CD8-positive, alpha-beta memory T cell (primary cell): Measurements from ENCODE around the gene TENM3. TPM values are rescaled to one million over a fixed set of nuclear protein-coding genes. Genes with fewer than 3 reads are reported as not detected.

Experiments used
- CTCF ChIA-PET: fragments of 350-600 bp; sonication (Branson Sonifier 250); formaldehyde crosslinking; loops from one replicate; lab custom pipeline; 2021; ENCODE audit warnings: antibody characterized with exemption; lab: Charles Lee
- POLR2A ChIA-PET: fragments of 350-600 bp; sonication (Branson Sonifier 250); formaldehyde crosslinking; loops from one replicate; lab custom pipeline; 2021; ENCODE audit warnings: antibody characterized with exemption; lab: Charles Lee
- DNase-seq, 5 donors: peaks; one replicate each; pipeline versions ENCODE4 v3.0.0 to v3.0.0-alpha.2; 2020 to 2022; ENCODE audit warnings: mixed read lengths in 1 of 5
- H3K27ac ChIP-seq: one replicate; pipeline ENCODE4 v1.7.0; 2013; ENCODE audit warnings: low read depth, mild to moderate bottlenecking, low read length, moderate library complexity
- H3K27me3 ChIP-seq: 2 replicates; pipeline ENCODE4 v1.7.0; 2013; ENCODE audit warnings: low read length, mild to moderate bottlenecking; ENCODE audit not compliant: insufficient read depth, poor library complexity, severe bottlenecking
- H3K36me3 ChIP-seq: 2 replicates; pipeline ENCODE4 v1.7.0; 2013; ENCODE audit warnings: mild to moderate bottlenecking, low read length, moderate library complexity; ENCODE audit not compliant: insufficient read depth
- H3K4me1 ChIP-seq: 2 replicates; pipeline ENCODE4 v1.7.0; 2013; ENCODE audit warnings: mild to moderate bottlenecking, low read length, moderate library complexity; ENCODE audit not compliant: insufficient read depth
- H3K4me3 ChIP-seq: 2 replicates; pipeline ENCODE4 v1.7.0; 2013; ENCODE audit warnings: mild to moderate bottlenecking, low read length
- H3K9me3 ChIP-seq: 2 replicates; pipeline ENCODE4 v1.7.0; 2013; ENCODE audit warnings: mild to moderate bottlenecking, low read length
- H3K27ac Mint-ChIP-seq, 8 donors: one replicate each; pipeline ENCODE4 v1.8.0; 2020 to 2021; ENCODE audit warnings: mixed read lengths in 8 of 8, mild to moderate bottlenecking in 6 of 8, inconsistent platforms in 3 of 8, moderate library complexity in 3 of 8
- H3K27me3 Mint-ChIP-seq, 2 donors: one replicate each; pipeline ENCODE4 v1.8.0; 2020 to 2021; ENCODE audit warnings: mixed read lengths in 2 of 2, mild to moderate bottlenecking in 1 of 2, moderate library complexity in 1 of 2
- H3K36me3 Mint-ChIP-seq, 3 donors: one replicate each; pipeline ENCODE4 v1.8.0; 2020 to 2021; ENCODE audit warnings: mixed read lengths in 3 of 3, inconsistent platforms in 1 of 3, mild to moderate bottlenecking in 1 of 3
- H3K4me1 Mint-ChIP-seq, 3 donors: one replicate each; pipeline ENCODE4 v1.8.0; 2020 to 2021; ENCODE audit warnings: mixed read lengths in 3 of 3, inconsistent platforms in 1 of 3, mild to moderate bottlenecking in 1 of 3
- H3K4me3 Mint-ChIP-seq, 7 donors: one replicate each; pipeline ENCODE4 v1.8.0; 2020 to 2021; ENCODE audit warnings: mixed read lengths in 7 of 7, mild to moderate bottlenecking in 6 of 7, moderate library complexity in 4 of 7, inconsistent platforms in 2 of 7
- H3K9me3 Mint-ChIP-seq, 5 donors: one replicate each; pipeline ENCODE4 v1.8.0; 2020 to 2022; ENCODE audit warnings: mixed read lengths in 5 of 5, mild to moderate bottlenecking in 3 of 5, moderate library complexity in 2 of 5, inconsistent platforms in 1 of 5
- polyA plus RNA-seq: library from polyadenylated mRNA; unstranded; fragments of 300-500 nt; fragmentation: Illumina TruSeq; gene quantifications from one replicate; pipeline ENCODE4 v1.2.3, GENCODE V29; 2021
- total RNA-seq, 2 experiments: library from RNA; stranded (reverse); gene quantifications; one replicate each; pipeline ENCODE4 v1.2.3, GENCODE V29; 2021

The TENM3 gene
- total and polyA plus RNA-seq, 3 experiments from 2014 or later = not detected

DNA sequence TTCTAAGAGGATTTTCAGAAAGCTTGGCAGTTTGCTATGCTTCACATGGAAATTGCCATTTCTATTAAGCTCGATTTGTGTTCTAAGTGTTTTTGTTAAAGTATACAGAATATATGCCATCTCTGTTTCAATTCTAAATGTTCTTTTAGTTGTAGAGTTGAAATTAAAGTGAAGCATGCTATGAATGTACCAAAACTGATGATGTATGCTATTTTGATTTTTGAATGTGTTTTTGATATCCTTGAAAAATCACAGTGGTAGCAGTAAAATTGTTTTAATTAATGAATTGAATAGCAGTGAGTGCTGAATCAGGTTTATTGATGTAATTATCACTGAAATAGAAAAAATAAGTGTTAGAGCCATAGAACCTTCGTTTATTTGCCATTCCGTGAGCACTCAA is 110.9 kb downstream of the TENM3 start:
- Histone ChIP-seq H3K4me3 (no peak overlapping the region), H3K9me3 (no peaks in the 10 kb centered on the region), H3K27me3 (no peaks in the 10 kb centered on the region), H3K36me3 (no peaks in the 10 kb centered on the region), H3K4me1 (no peaks in the 10 kb centered on the region), H3K27ac (no peak overlapping the region)
- Mint-ChIP-seq H3K9me3 (peaks cover 0 to 6% (median 5%) of the 10 kb centered on the region in 5 donors), H3K4me1 (no peaks in the 10 kb centered on the region), H3K36me3 (no peaks in the 10 kb centered on the region), H3K4me3 (no peak overlapping the region), H3K27me3 (no peaks in the 10 kb centered on the region), H3K27ac (no peak overlapping the region)
- ChIA-PET CTCF (interaction anchor here (1.4 kb wide), 1 partner anchor 15 kb away, joined by 3 read pairs; no protein-coding TSS in a partner anchor), POLR2A (no interaction called here)
- DNase-seq = no peak

DNA sequence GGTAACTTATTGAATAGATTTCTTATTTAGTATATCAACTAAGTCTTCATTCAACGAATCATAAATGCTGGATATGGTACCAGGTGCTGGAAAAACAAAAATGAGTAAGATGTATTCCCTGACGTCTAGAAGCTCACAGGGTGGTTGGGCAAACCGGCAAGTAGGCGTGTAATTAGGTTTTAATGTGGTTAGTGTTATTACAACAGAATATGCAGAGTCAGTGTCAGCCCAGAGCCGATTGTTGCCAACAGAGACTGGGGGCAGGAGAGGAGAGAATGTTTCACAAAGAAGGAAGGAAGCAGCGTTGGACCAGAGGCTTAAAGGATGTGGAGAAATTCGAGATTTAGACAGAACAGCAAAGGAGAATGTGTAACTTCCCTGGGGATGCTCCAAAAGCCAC is 111.7 kb downstream of the TENM3 start:
- Mint-ChIP-seq H3K27me3 (no peaks in the 10 kb centered on the region), H3K9me3 (peaks cover 0 to 6% (median 5%) of the 10 kb centered on the region in 5 donors), H3K36me3 (no peaks in the 10 kb centered on the region), H3K27ac (no peak overlapping the region), H3K4me1 (no peaks in the 10 kb centered on the region), H3K4me3 (no peak overlapping the region)
- Histone ChIP-seq H3K27ac (no peak overlapping the region), H3K4me1 (no peaks in the 10 kb centered on the region), H3K4me3 (no peak overlapping the region), H3K9me3 (no peaks in the 10 kb centered on the region), H3K27me3 (no peaks in the 10 kb centered on the region), H3K36me3 (no peaks in the 10 kb centered on the region)
- POLR2A ChIA-PET = no interaction called here
- no peak for DNase-seq
- CTCF ChIA-PET = no interaction called here

DNA sequence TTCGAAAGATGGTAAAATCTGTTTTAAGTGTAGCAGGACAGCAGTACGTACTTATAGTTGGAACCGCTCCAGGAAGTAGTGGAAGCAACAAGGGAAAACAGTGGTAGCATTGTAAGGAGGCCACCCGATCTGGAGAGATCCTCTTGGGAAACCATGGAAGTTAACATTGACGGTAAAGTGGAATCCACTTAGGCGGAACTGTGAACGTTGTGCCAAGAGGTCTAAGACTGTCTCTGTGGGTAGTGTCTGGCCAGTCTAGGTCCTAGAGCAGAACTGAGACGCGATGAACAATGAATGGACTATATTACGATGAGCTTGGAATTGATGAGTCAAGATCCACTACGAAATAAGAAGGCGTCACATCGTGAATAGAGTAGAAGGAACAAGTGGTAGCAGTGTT is 124.0 kb downstream of the TENM3 start:
- POLR2A ChIA-PET = no interaction called here
- Mint-ChIP-seq H3K27me3 (no peaks in the 10 kb centered on the region), H3K9me3 (peaks cover 0 to 2% (median 0%) of the 10 kb centered on the region in 5 donors), H3K36me3 (no peaks in the 10 kb centered on the region), H3K4me1 (no peaks in the 10 kb centered on the region), H3K27ac (no peak overlapping the region), H3K4me3 (no peak overlapping the region)
- no peak overlapping the region for H3K4me3 ChIP-seq
- H3K36me3 ChIP-seq = no peaks in the 10 kb centered on the region
- no peaks in the 10 kb centered on the region for H3K9me3 ChIP-seq
- CTCF ChIA-PET = no interaction called here
- H3K4me1 ChIP-seq = no peaks in the 10 kb centered on the region
- H3K27me3 ChIP-seq = no peaks in the 10 kb centered on the region
- DNase-seq = no peak
- no peak overlapping the region for H3K27ac ChIP-seq

DNA sequence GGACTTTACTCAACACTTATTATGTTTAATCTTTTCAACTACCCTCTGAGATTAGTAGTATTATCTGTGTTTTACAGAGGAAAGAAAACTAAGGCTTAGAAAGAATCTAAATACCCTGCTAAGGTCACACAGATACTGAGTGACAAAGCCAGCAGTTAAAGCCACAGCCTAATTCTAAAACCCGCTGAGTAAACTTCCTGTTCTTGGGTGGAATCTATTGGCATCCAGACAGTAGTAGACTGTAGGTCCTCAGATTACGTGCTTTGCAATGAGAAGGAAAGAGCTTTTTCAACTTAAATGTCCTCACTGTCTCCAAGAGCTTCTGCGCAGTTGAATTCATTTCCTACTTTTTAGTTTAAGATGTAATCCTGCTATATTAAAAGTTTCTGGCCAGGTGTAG is 126.0 kb downstream of the TENM3 start:
- no peak overlapping the region for H3K4me3 ChIP-seq
- no peaks in the 10 kb centered on the region for H3K27me3 Mint-ChIP-seq
- no peaks in the 10 kb centered on the region for H3K4me1 Mint-ChIP-seq
- H3K9me3 Mint-ChIP-seq = peaks cover 0 to 2% (median 0%) of the 10 kb centered on the region in 5 donors
- H3K9me3 ChIP-seq = no peaks in the 10 kb centered on the region
- no peak overlapping the region for H3K4me3 Mint-ChIP-seq
- ChIA-PET CTCF (no interaction called here), POLR2A (no interaction called here)
- no peaks in the 10 kb centered on the region for H3K4me1 ChIP-seq
- no peak overlapping the region for H3K27ac Mint-ChIP-seq
- no peaks in the 10 kb centered on the region for H3K36me3 Mint-ChIP-seq
- no peak overlapping the region for H3K27ac ChIP-seq
- H3K36me3 ChIP-seq = no peaks in the 10 kb centered on the region
- no peak for DNase-seq
- no peaks in the 10 kb centered on the region for H3K27me3 ChIP-seq

GRCh38 chr4:182370491-182370890 is 127.3 kb downstream of the TENM3 start:
- Mint-ChIP-seq H3K4me3 (no peak overlapping the region), H3K27me3 (no peaks in the 10 kb centered on the region), H3K9me3 (peaks cover 0 to 2% (median 0%) of the 10 kb centered on the region in 5 donors), H3K27ac (no peak overlapping the region), H3K4me1 (no peaks in the 10 kb centered on the region), H3K36me3 (no peaks in the 10 kb centered on the region)
- no peak for DNase-seq
- Histone ChIP-seq H3K27me3 (no peaks in the 10 kb centered on the region), H3K9me3 (no peaks in the 10 kb centered on the region), H3K4me3 (no peak overlapping the region), H3K36me3 (no peaks in the 10 kb centered on the region), H3K4me1 (no peaks in the 10 kb centered on the region), H3K27ac (no peak overlapping the region)
- POLR2A ChIA-PET = no interaction called here
- CTCF ChIA-PET = no interaction called here

GRCh38 chr4:182380771-182381181 is 137.6 kb downstream of the TENM3 start:
- no peaks in the 10 kb centered on the region for H3K36me3 Mint-ChIP-seq
- no peaks in the 10 kb centered on the region for H3K27me3 Mint-ChIP-seq
- H3K4me1 Mint-ChIP-seq = no peaks in the 10 kb centered on the region
- Histone ChIP-seq H3K27ac (no peak overlapping the region), H3K4me3 (no peak overlapping the region), H3K4me1 (no peaks in the 10 kb centered on the region), H3K36me3 (no peaks in the 10 kb centered on the region), H3K9me3 (no peaks in the 10 kb centered on the region), H3K27me3 (no peaks in the 10 kb centered on the region)
- H3K9me3 Mint-ChIP-seq = peaks cover 0 to 6% (median 0%) of the 10 kb centered on the region in 5 donors
- no peak overlapping the region for H3K4me3 Mint-ChIP-seq
- no peak for DNase-seq
- ChIA-PET CTCF (no interaction called here), POLR2A (no interaction called here)
- no peak overlapping the region for H3K27ac Mint-ChIP-seq

GRCh38 chr4:182382941-182383340 is 139.7 kb downstream of the TENM3 start:
- CTCF ChIA-PET = no interaction called here
- no peaks in the 10 kb centered on the region for H3K27me3 Mint-ChIP-seq
- Histone ChIP-seq H3K27ac (no peak overlapping the region), H3K36me3 (no peaks in the 10 kb centered on the region), H3K27me3 (no peaks in the 10 kb centered on the region), H3K4me1 (no peaks in the 10 kb centered on the region), H3K4me3 (no peak overlapping the region), H3K9me3 (no peaks in the 10 kb centered on the region)
- H3K4me3 Mint-ChIP-seq = no peak overlapping the region
- POLR2A ChIA-PET = no interaction called here
- no peak overlapping the region for H3K27ac Mint-ChIP-seq
- no peaks in the 10 kb centered on the region for H3K4me1 Mint-ChIP-seq
- no peak for DNase-seq
- H3K36me3 Mint-ChIP-seq = no peaks in the 10 kb centered on the region
- peaks cover 0 to 2% (median 0%) of the 10 kb centered on the region in 5 donors for H3K9me3 Mint-ChIP-seq

- Histone ChIP-seq H3K27ac (no peak overlapping the region), H3K4me1 (no peaks in the 10 kb centered on the region), H3K4me3 (no peak overlapping the region), H3K36me3 (no peaks in the 10 kb centered on the region), H3K9me3 (no peaks in the 10 kb centered on the region), H3K27me3 (no peaks in the 10 kb centered on the region)
- no peaks in the 10 kb centered on the region for H3K27me3 Mint-ChIP-seq
- no peaks in the 10 kb centered on the region for H3K4me1 Mint-ChIP-seq
- H3K4me3 Mint-ChIP-seq = no peak overlapping the region
- ChIA-PET POLR2A (no interaction called here), CTCF (no interaction called here)
- no peak overlapping the region for H3K27ac Mint-ChIP-seq
- no peaks in the 10 kb centered on the region for H3K36me3 Mint-ChIP-seq
- H3K9me3 Mint-ChIP-seq = peaks cover 0 to 2% (median 0%) of the 10 kb centered on the region in 5 donors
- no peak for DNase-seq
These were observed 141.5 kb downstream of the TENM3 start for GRCh38 chr4:182384631-182385091.

- H3K36me3 Mint-ChIP-seq = no peaks in the 10 kb centered on the region
- H3K9me3 Mint-ChIP-seq = peaks cover 0 to 2% (median 0%) of the 10 kb centered on the region in 5 donors
- Histone ChIP-seq H3K9me3 (no peaks in the 10 kb centered on the region), H3K27ac (no peak overlapping the region), H3K36me3 (no peaks in the 10 kb centered on the region), H3K4me1 (no peaks in the 10 kb centered on the region), H3K4me3 (no peak overlapping the region), H3K27me3 (no peaks in the 10 kb centered on the region)
- no peak overlapping the region for H3K4me3 Mint-ChIP-seq
- POLR2A ChIA-PET = no interaction called here
- DNase-seq = no peak
- H3K4me1 Mint-ChIP-seq = no peaks in the 10 kb centered on the region
- no peak overlapping the region for H3K27ac Mint-ChIP-seq
- H3K27me3 Mint-ChIP-seq = no peaks in the 10 kb centered on the region
- CTCF ChIA-PET = no interaction called here
These were observed 142.7 kb downstream of the TENM3 start for GRCh38 chr4:182385897-182386296.
